Gastroesophageal sphincter (tissue), 4 donors: Measurements from ENCODE around the gene NBPF1. TPM values are rescaled to one million over a fixed set of nuclear protein-coding genes. Genes with fewer than 3 reads are reported as not detected.
"Not testable (repeated sequence)": the region's sequence is repeated elsewhere in the genome, so short reads cannot be mapped to it uniquely, and the experiment has no call there.

Experiments used
- ATAC-seq: fragments of 150-250 bp; one replicate; pipeline ENCODE4 v1.9.1; 2016; ENCODE audit warnings: mild to moderate bottlenecking, moderate library complexity
- H3K27ac ChIP-seq, 4 donors: fragments of 200-600 bp; sonication (generic) in 3 of 4; 1 replicate in 3 of 4; 2 replicates in 1 of 4; pipeline ENCODE4 v1.5.1; 2016 to 2019
- H3K27me3 ChIP-seq: fragments of 200-600 bp; sonication (generic); one replicate; pipeline ENCODE4 v1.5.1; 2019
- H3K36me3 ChIP-seq, 2 donors: fragments of 200-600 bp; sonication (generic); one replicate each; pipeline ENCODE4 v1.5.1; 2019; ENCODE audit warnings: control low read depth in 1 of 2
- H3K4me1 ChIP-seq, 3 donors: fragments of 200-600 bp; sonication (generic); 1 replicate in 2 of 3; 2 replicates in 1 of 3; pipeline ENCODE4 v1.5.1; 2016 to 2019; ENCODE audit warnings: control low read depth in 2 of 3
- H3K4me3 ChIP-seq, 2 donors: fragments of 200-600 bp; sonication (generic); one replicate each; pipeline ENCODE4 v1.5.1; 2019; ENCODE audit warnings: mild to moderate bottlenecking in 1 of 2, moderate library complexity in 1 of 2
- H3K9me3 ChIP-seq, 3 donors: fragments of 200-600 bp; sonication (generic); one replicate each; pipeline ENCODE4 v1.5.1; 2017 to 2019; ENCODE audit warnings: control low read depth in 2 of 3
- CTCF ChIP-seq, 4 experiments: fragments of 200-600 bp in 2 of 4; fragments of 450-650 bp in 2 of 4; sonication (generic) in 1 of 4; IDR thresholded peaks; one replicate each; pipeline ENCODE4 v1.5.1; 2017 to 2019; ENCODE audit warnings: antibody characterized with exemption in 4 of 4, mild to moderate bottlenecking in 2 of 4, moderate library complexity in 2 of 4
- EP300 ChIP-seq: sonication (generic); formaldehyde crosslinking; IDR thresholded peaks from one replicate; pipeline ENCODE4 v1.6.1; 2017; ENCODE audit warnings: antibody characterized with exemption, mild to moderate bottlenecking
- POLR2A ChIP-seq, 2 donors: fragments of 450-650 bp; IDR thresholded peaks; one replicate each; pipeline ENCODE4 v1.6.1; 2017; ENCODE audit warnings: antibody characterized with exemption in 2 of 2, mild to moderate bottlenecking in 2 of 2, moderate library complexity in 1 of 2
- POLR2AphosphoS5 ChIP-seq: sonication (generic); formaldehyde crosslinking; IDR thresholded peaks from one replicate; pipeline ENCODE4 v1.6.1; 2017; ENCODE audit warnings: antibody characterized with exemption
- WGBS, 2 donors: methylation state at CpG; one replicate each; pipeline ENCODE4 v1.1.5; 2018; ENCODE audit warnings: low coverage in 1 of 2; 5-methylcytosine and 5-hydroxymethylcytosine counted together
- total RNA-seq, 4 donors: library from RNA; depleted of rRNA; stranded (reverse); fragments of >200 nt; gene quantifications; one replicate each; pipeline ENCODE4 v1.1.0, GENCODE V29; 2016

The NBPF1 gene
- total RNA-seq, 4 donors from 2014 or later = 21.8 to 46.6 (median 30.7) TPM

GRCh38 chr1:16521288-16521583, 92.1 kb downstream of the NBPF1 start:
- peaks cover 39% of the 10 kb centered on the region for H3K27me3 ChIP-seq
- no peaks in the 10 kb centered on the region for H3K9me3 ChIP-seq
- H3K36me3 ChIP-seq = no peaks in the 10 kb centered on the region
- WGBS, 2 donors = 30% methylated on average over 2 of the region's 12 CpGs; no CpG with 5 or more reads in 1 of the 2 donors
- no peaks in the 10 kb centered on the region for H3K4me1 ChIP-seq
- H3K4me3 ChIP-seq = no peak overlapping the region
- H3K27ac ChIP-seq = no peak overlapping the region
- TF ChIP-seq POLR2A (IDR thresholded peaks at IDR 0.05) (no peak), POLR2AphosphoS5 (no peak), CTCF (IDR thresholded peaks at IDR 0.05) (no peak), EP300 (no peak)
- no peak for ATAC-seq

GRCh38 chr1:16520435-16521287, 92.7 kb downstream of the NBPF1 start:
- H3K9me3 ChIP-seq, H3K4me1 ChIP-seq, ATAC-seq, H3K27ac ChIP-seq, H3K4me3 ChIP-seq, H3K36me3 ChIP-seq: not testable (repeated sequence)
- peaks cover 39% of the 10 kb centered on the region for H3K27me3 ChIP-seq
- WGBS, 2 donors = 13 to 57% methylated on average over 4 to 7 of the region's 48 CpGs

GRCh38 chr1:16519255-16519951, 94.0 kb downstream of the NBPF1 start:
- not testable (repeated sequence) for H3K4me3 ChIP-seq, H3K9me3 ChIP-seq, ATAC-seq, H3K27ac ChIP-seq, H3K36me3 ChIP-seq, H3K4me1 ChIP-seq
- peaks cover 39% of the 10 kb centered on the region for H3K27me3 ChIP-seq
- 35 to 54% methylated on average over 4 to 6 of the region's 6 CpGs for WGBS, 2 donors

- 41 to 61% methylated on average over 2 to 3 of the region's 3 CpGs for WGBS, 2 donors
- H3K27ac ChIP-seq, H3K4me3 ChIP-seq, H3K4me1 ChIP-seq, H3K36me3 ChIP-seq, H3K9me3 ChIP-seq, ATAC-seq: not testable (repeated sequence)
- peaks cover 39% of the 10 kb centered on the region for H3K27me3 ChIP-seq
Measured at GRCh38 chr1:16518913-16519254, 94.5 kb downstream of the NBPF1 start.

- 57 to 66% methylated on average over 1 to 4 of the region's 5 CpGs for WGBS, 2 donors
- peaks cover 39% of the 10 kb centered on the region for H3K27me3 ChIP-seq
- ATAC-seq, H3K9me3 ChIP-seq, H3K27ac ChIP-seq, H3K4me3 ChIP-seq, H3K4me1 ChIP-seq, H3K36me3 ChIP-seq: not testable (repeated sequence)
Measured at GRCh38 chr1:16516694-16517410, 96.5 kb downstream of the NBPF1 start.

- TF ChIP-seq POLR2A (IDR thresholded peaks at IDR 0.05) = peak in 1 of 2 donors; percentile 74
- WGBS, 2 donors = 4 to 16% methylated on average over 4 to 7 of the region's 40 CpGs
- H3K4me3 ChIP-seq = peak within 1 kb of the TSS; percentile 28 to 39
Measured at GRCh38 chr1:16514107-16515055, 99.0 kb downstream of the NBPF1 start, which contains the start of gene RNU1-1. Gene RNU1-1, minus strand, starts transcription at chr1:16514285.

More at GRCh38 chr1:16514107-16515055, 99.0 kb downstream of the NBPF1 start, which contains the start of gene RNU1-1:
- H3K4me1 ChIP-seq, H3K36me3 ChIP-seq, H3K9me3 ChIP-seq: not testable (repeated sequence)
- H3K27me3 ChIP-seq = peaks cover 19% of the 10 kb centered on the region
- peak within 1 kb of the TSS; percentile 78 to 92 (median 82) for H3K27ac ChIP-seq
- ATAC-seq = peak; percentile 90
